Hepatocyte (in vitro differentiated cells): ENCODE measurements around the gene ACSS3. TPM values are rescaled to one million over a fixed set of nuclear protein-coding genes. Genes with fewer than 3 reads are reported as not detected.
A peak's percentile ranks its signal among the peaks of the same experiment; 100 is the strongest.
"Not testable (repeated sequence)": the region's sequence is repeated elsewhere in the genome, so short reads cannot be mapped to it uniquely, and the experiment has no call there.

Experiments
- DNase-seq: peaks from one replicate; pipeline ENCODE4 v3.0.0-alpha.2; 2016; ENCODE audit warnings: low spot score
- H2AFZ ChIP-seq: fragments of 200-600 bp; sonication (generic); 2 replicates; pipeline ENCODE4 v1.6.0; 2016; ENCODE audit warnings: antibody characterized with exemption, mild to moderate bottlenecking
- H3K27ac ChIP-seq: fragments of 200-600 bp; sonication (generic); 2 replicates; pipeline ENCODE4 v1.5.1; 2016; ENCODE audit warnings: mild to moderate bottlenecking
- H3K27me3 ChIP-seq: fragments of 200-600 bp; sonication (generic); 2 replicates; pipeline ENCODE4 v1.6.1; 2016
- H3K36me3 ChIP-seq: fragments of 200-600 bp; sonication (generic); replicated peaks from 2 replicates; pipeline ENCODE4 v1.5.1; 2016; ENCODE audit warnings: low read depth; ENCODE audit not compliant: insufficient read depth
- H3K4me1 ChIP-seq: fragments of 200-600 bp; sonication (generic); 2 replicates; pipeline ENCODE4 v1.5.1; 2016; ENCODE audit warnings: mild to moderate bottlenecking, moderate library complexity; ENCODE audit not compliant: insufficient read depth
- H3K4me2 ChIP-seq: fragments of 200-600 bp; sonication (generic); 2 replicates; pipeline ENCODE4 v1.6.0; 2016
- H3K4me3 ChIP-seq: fragments of 200-600 bp; sonication (generic); 2 replicates; pipeline ENCODE4 v1.5.1; 2016; ENCODE audit warnings: mild to moderate bottlenecking
- H3K79me2 ChIP-seq: fragments of 200-600 bp; sonication (generic); 2 replicates; pipeline ENCODE4 v1.6.0; 2017; ENCODE audit warnings: mild to moderate bottlenecking
- H3K9me2 ChIP-seq: fragments of 200-600 bp; sonication (generic); replicated peaks from 2 replicates; pipeline ENCODE4 v1.6.0; 2017; ENCODE audit warnings: mild to moderate bottlenecking; ENCODE audit not compliant: insufficient read depth
- H3K9me3 ChIP-seq: fragments of 200-600 bp; sonication (generic); 2 replicates; pipeline ENCODE4 v1.5.1; 2016; ENCODE audit warnings: low read depth, mild to moderate bottlenecking
- H4K20me1 ChIP-seq: fragments of 200-600 bp; sonication (generic); 2 replicates; pipeline ENCODE4 v1.6.0; 2016; ENCODE audit warnings: mild to moderate bottlenecking; ENCODE audit not compliant: insufficient read depth, poor library complexity, severe bottlenecking
- CTCF ChIP-seq: fragments of 200-600 bp; sonication (generic); IDR thresholded peaks from 2 replicates; pipeline ENCODE4 v1.5.1; 2016; ENCODE audit warnings: antibody characterized with exemption, mild to moderate bottlenecking; ENCODE audit not compliant: poor library complexity
- EZH2 ChIP-seq: fragments of 200-600 bp; sonication (generic); IDR thresholded peaks from 2 replicates; pipeline ENCODE4 v1.6.1; 2016; ENCODE audit warnings: antibody characterized with exemption, mild to moderate bottlenecking, borderline replicate concordance
- EZH2phosphoT487 ChIP-seq: fragments of 200-600 bp; sonication (generic); IDR thresholded peaks from one replicate; pipeline ENCODE4 v1.6.1; 2018; ENCODE audit warnings: antibody characterized with exemption, mild to moderate bottlenecking, low read depth, moderate library complexity; ENCODE audit not compliant: unreplicated experiment, severe bottlenecking
- WGBS: methylation state at CpG from one replicate; pipeline ENCODE4 v1.1.6; 2016; ENCODE audit warnings: low lambda C conversion rate; ENCODE audit errors: missing lambda C conversion rate; 5-methylcytosine and 5-hydroxymethylcytosine counted together
- polyA plus RNA-seq: library from polyadenylated mRNA; unstranded; fragments of >200 nt; fragmentation: Nextera tagmentation; extraction: Ambion mirVana; gene quantifications from 2 replicates; pipeline ENCODE4 v1.2.1, GENCODE V29; 2016
- total RNA-seq: library from RNA; depleted of rRNA; stranded (reverse); fragments of >200 nt; gene quantifications from 2 replicates; pipeline ENCODE4 v1.2.3, GENCODE V29; 2014

The ACSS3 gene
- total and polyA plus RNA-seq, 2 experiments from 2014 or later = 8.5 to 31.4 TPM

- H3K4me1 ChIP-seq = peaks cover 32% of the 10 kb centered on the region
- no peak for TF ChIP-seq EZH2
- peak overlapping the region; percentile 15 for H3K27ac ChIP-seq
Observed at GRCh38 chr12:81208187-81208911, 130.5 kb downstream of the ACSS3 start.

GRCh38 chr12:81209012-81209411, 131.1 kb downstream of the ACSS3 start:
- no peak overlapping the region for H3K4me3 ChIP-seq
- no peak overlapping the region for H2AFZ ChIP-seq
- TF ChIP-seq EZH2phosphoT487 (no peak), EZH2 (no peak), CTCF (no peak)
- H3K27me3 ChIP-seq = no peaks in the 10 kb centered on the region
- H3K27ac ChIP-seq = no peak overlapping the region
- DNase-seq = no peak
- no peaks in the 10 kb centered on the region for H3K36me3 ChIP-seq
- no peaks in the 10 kb centered on the region for H4K20me1 ChIP-seq
- H3K79me2 ChIP-seq = no peaks in the 10 kb centered on the region
- H3K4me2 ChIP-seq = peak overlapping the region; percentile 37
- H3K9me2 ChIP-seq = no peaks in the 10 kb centered on the region
- H3K4me1 ChIP-seq = peaks cover 32% of the 10 kb centered on the region
- no peaks in the 10 kb centered on the region for H3K9me3 ChIP-seq

More at GRCh38 chr12:81208187-81208911, 130.5 kb downstream of the ACSS3 start:
- Histone ChIP-seq H3K79me2 (no peaks in the 10 kb centered on the region), H3K27me3 (no peaks in the 10 kb centered on the region), H3K4me2 (peak overlapping the region; percentile 7), H3K9me2 (no peaks in the 10 kb centered on the region), H3K4me3 (no peak overlapping the region), H3K36me3 (no peaks in the 10 kb centered on the region), H4K20me1 (no peaks in the 10 kb centered on the region), H2AFZ (no peak overlapping the region), H3K9me3 (no peaks in the 10 kb centered on the region)
- WGBS = 44% methylated on average over 9 of the region's 9 CpGs
- DNase-seq = peak; percentile 27

GRCh38 chr12:81209772-81210225, 131.9 kb downstream of the ACSS3 start:
- not testable (repeated sequence) for H3K9me2 ChIP-seq, H2AFZ ChIP-seq, H3K4me3 ChIP-seq, H3K36me3 ChIP-seq, DNase-seq, H4K20me1 ChIP-seq, H3K27ac ChIP-seq, H3K9me3 ChIP-seq, H3K27me3 ChIP-seq, H3K79me2 ChIP-seq
- H3K4me1 ChIP-seq = peaks cover 32% of the 10 kb centered on the region
- WGBS = 83% methylated on average over 2 of the region's 2 CpGs
- peak overlapping the region; percentile 37 for H3K4me2 ChIP-seq

- H3K79me2 ChIP-seq = no peaks in the 10 kb centered on the region
- TF ChIP-seq CTCF = no peak
- H3K36me3 ChIP-seq = no peaks in the 10 kb centered on the region
- no peak overlapping the region for H2AFZ ChIP-seq
- no peaks in the 10 kb centered on the region for H3K9me3 ChIP-seq
- H3K4me3 ChIP-seq = no peak overlapping the region
- 92% methylated on average over 1 of the region's 1 CpG for WGBS
- no peak for DNase-seq
- H3K4me1 ChIP-seq = peaks cover 32% of the 10 kb centered on the region
- no peak overlapping the region for H3K27ac ChIP-seq
- no peaks in the 10 kb centered on the region for H4K20me1 ChIP-seq
- no peaks in the 10 kb centered on the region for H3K27me3 ChIP-seq
- H3K4me2 ChIP-seq = no peak overlapping the region
- H3K9me2 ChIP-seq = no peaks in the 10 kb centered on the region
Observed at GRCh38 chr12:81211306-81211705, 133.4 kb downstream of the ACSS3 start.
